ENCODE measurements around the gene TMEM52.

The TMEM52 gene

DNA sequence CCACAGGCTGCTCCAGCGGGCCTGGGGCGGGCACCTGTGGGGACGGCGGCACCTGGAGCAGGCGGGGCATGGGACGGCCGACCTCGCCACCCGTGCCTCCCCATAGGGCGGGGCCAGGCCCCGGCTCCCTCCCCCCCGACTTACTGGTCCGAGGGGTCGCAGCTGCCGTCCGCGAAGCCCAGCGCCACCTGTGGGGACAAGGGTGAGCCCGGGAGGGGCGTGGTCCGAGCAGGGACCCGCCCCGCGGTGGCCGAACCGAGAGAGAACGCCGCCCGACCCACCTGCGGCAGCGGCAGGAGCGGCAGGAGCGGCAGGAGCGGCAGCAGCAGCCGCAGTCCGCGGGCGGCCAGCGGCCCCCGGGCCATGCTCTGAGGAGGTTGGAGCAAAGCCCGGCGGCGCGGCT lies at the start of gene TMEM52:
Gene TMEM52 (minus strand): TSS at position 379 of the 403 bp plus-strand sequence. CDS start 14 bp downstream, at position 365.
- DNase-seq (ENCODE audit: low spot score) = no peak

DNA sequence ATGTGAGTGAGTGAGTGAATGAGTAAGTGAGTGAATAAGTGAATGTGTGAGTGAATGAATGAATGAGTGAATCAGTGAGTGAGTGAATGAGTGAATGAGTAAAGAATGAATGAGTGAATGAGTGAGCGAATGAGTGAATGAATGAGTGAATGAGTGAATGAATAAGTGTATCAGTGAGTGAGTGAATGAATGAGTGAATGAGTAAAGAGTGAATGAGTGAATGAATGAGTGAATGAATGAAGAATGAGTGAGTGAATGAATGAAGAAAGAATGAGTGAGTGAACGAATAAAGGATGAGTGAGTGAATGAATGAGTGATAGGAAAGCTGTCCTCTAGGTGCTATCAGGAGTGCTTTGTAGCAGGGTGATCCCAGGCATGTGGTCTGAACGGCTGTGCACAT lies 48.8 kb upstream of the TMEM52 start:
- no peak for DNase-seq (ENCODE audit: low spot score)

DNA sequence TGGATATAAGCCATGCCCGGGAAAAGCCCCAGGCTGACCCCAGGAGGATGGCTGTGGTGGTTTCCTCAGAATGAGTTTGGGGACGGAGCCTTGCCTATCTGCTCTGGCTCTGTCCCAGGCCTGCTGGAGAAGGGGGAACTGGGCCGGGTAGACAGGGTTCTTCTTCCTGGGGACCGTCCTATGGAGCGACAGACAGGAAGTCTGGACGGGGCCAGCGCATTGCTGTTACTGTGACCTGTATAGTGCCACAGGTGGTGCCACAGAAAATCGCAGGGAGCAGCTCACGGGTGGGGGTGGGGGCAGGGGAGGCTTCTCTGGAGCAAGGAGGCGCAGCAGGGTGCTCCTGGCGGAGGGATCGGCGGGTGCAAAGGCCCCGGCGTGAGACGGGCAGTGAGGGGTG lies 48.1 kb upstream of the TMEM52 start:
- DNase-seq (ENCODE audit: low spot score) = no peak

DNA sequence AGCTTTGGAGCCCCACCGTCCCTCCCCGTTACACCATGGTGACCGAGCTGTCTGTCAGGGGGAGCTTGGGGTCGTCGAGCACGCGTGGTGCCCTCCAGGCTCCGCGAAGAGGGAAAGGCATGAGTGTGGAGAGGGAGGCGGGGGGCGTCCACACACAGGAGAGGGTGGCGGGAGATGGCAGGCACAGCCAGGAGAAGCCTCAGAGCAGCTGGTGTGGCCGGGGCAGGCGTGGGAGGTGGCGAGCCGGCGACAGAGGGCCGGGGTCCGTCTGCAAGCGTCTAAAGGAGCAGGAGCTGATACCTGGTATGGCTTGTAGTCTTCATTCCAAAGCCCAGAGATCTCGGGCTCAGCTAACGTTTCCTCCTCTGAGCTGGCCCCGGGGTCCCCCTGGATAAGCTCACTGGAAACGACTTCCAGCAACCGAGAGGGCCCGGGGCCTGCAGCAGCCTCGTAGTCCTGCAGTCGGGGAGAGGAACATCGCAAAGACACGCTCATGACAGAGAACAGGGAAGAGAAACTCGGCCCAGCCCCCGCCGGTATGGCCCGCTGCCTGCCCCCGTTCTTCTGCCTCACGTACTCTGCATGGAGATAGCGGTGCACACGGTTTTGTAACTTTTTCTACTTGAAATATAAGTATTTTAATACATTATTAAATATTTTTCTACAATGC lies 47.1 kb upstream of the TMEM52 start:
- DNase-seq (ENCODE audit: low spot score) = no peak

DNA sequence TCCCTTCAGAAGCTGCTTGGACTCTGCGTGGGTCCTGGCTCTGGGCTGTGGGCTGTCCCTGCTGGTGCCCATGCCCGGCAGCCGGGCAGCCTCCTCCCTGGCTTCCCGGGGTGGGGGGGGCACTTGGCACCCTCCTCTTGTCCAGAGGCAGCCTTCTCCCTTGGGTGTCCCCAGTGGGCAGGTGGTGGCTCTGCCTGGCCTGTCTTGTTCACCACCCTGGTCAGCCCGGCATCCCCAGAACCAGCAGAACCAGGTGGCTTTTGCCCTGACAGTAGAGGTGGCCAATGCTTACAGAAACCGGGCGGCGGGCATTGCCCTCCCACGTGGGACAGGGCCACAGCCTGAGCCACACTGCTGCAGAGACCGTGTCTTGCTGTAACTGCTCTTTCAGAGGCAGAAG lies 46.5 kb upstream of the TMEM52 start:
- no peak for DNase-seq (ENCODE audit: low spot score)

DNA sequence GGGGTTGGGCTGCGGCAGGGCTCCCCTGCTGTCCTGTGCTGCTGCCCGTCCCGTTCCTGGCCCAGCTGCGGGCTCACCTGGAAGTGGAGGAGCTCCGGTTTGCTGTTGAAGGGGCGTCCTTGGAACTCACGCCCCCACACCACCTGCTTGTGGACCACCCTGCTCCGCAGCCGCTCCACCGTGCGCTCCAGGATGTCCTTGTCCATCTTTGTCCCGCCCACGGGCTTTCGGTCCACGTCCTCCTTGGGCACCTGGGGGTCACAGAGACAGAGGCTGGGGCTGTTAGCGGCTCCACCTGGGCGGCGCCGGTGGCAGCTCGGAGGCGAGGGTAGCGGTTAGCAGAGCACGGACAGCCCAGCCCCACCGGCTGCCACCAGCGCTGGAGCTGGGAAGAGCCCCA lies 45.7 kb upstream of the TMEM52 start:
- no peak for DNase-seq (ENCODE audit: low spot score)

DNA sequence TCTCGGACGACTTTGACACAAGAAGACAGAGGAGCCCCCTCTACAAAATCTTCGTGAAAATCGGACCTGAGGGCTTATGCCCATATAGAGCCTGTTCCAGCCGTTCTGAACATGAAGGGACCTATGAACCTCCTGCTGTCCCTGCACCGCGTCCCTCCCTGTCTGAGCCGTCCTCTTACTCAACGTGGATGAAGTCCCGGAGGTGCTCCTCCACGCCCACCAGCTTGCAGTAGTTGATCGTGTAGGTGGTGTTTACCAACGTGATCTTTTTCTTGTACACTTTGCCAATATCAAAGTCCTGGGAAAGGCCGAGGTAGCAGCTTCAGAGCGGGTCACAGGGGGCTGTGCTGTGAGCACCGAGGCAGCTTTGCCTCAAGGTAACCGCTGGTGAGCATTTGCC lies 44.5 kb upstream of the TMEM52 start:
- no peak for DNase-seq (ENCODE audit: low spot score)

DNA sequence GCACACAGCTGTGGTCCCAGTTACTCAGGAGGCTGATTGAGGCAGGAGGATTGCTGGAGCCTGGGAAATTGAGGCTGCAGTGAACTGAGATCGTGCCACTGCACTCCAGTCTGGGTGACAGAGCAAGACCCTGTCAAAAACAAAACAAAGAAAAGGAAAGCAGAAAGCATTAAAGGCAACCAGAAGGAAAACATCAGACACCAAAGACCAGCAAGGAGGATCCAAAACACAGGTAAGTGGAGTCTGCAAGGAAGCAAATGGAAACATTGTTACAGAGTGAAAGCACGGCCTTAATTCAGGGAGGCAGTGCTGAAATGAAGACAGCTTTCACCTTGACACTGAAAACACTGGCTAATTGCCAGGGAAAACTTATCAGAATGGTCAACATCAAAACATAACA lies 43.7 kb upstream of the TMEM52 start:
- DNase-seq (ENCODE audit: low spot score) = no peak

DNA sequence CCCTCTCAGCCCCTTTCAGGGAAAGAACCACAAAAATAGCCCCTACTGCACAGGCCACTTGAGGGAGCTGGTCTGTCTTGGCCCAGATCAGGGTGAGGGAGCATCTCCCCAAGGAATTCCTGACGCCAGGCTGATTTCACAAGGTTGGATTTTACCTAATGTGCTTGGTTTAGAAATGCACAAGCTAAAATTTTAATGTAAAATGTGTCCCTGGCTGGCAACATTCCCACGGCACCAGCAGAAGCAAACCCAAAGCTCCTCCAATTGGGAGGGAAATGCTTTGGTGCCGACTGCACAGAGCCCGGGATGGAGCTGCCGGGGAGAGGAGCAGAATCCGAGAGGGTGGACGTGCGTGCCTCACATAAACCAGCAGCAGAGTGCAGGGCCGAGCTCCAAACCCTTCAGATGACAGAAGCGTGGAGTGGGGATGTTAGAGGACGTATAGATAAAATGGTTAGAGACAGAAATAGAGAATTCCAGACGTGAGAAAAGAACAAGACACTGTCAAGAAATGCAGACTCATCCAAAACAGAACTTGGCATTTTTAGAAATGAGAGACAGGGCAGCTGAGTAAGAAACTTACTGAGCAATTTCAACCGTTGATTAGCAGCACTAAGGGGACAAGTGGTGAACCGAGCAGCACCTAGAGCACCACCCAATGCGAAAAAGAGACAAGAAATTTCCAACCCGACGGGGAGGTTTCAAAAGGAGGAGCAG lies 41.6 kb upstream of the TMEM52 start:
- DNase-seq (ENCODE audit: low spot score) = no peak

DNA sequence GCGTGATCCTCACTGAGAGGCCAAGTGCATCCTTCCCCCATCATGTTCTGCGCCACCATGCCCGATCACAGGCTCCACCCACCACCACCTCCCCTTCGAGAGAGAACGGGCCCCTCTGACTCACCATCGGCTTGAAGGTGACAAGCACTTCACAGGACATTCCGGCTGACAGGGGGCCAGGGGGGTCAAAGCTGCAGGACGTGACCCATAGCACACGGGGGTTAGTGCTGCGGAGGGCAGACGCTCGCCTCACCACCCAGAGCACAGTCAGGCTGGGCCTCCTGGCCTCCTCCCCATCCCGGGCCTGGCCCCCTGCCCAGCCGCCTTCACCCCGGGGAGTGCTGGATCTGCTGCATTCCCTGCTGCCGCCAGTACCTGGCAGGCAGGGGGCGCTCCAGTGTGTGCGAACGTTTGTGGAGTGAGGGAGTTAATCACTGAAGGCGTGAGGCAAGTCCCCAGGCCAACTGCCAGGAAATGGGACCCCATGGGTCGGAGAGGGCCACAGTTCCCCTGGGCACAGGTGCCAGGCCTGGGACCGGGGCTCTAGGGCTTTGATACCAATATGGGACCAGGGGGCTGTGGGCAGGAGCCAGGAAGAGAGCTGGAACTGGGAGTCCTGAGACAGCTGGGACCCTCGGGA lies 40.9 kb upstream of the TMEM52 start:
- no peak for DNase-seq (ENCODE audit: low spot score)

DNA sequence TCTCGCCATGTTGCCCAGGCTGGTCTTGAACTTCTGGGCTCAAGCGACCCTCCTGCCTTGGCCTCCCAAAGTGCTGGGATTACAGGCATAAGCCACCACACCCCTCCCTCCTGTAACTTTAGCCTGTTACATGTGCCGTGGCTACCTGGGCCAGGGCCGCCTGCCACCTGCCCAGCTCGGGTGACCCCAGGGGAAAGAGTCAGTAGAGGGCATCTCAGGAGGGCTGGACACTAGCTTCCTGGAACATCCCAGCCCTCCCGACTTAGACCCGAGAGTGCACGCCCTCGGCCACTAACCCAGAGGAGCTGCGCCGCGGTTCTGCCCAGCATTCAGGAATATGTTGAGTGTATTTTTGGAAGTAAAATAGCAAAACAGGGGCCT lies 40.4 kb upstream of the TMEM52 start:
- DNase-seq (ENCODE audit: low spot score) = no peak

DNA sequence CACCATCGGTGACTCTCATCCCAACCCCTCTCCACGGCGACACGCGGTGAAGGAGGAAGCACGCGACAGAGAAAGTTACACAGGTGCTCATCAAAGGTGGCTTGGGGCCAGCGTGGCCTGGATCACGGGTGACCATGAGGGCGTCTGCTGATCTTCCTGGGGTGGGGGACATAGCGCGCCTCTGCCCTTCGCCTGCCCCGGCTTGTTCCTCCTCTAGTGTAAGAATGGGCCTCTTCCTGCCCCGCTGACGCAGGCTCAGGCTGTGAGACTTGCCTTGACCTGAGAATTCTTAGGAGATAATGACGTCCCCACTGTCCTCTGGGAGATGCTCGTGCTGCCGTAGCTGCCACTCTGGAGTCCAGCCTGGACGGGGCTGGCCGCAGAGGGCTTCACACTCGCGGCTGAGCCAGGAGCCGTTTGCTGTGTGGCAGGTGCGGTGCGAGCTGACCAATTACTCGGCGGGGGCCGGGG lies 39.0 kb upstream of the TMEM52 start:
- no peak for DNase-seq (ENCODE audit: low spot score)

DNA sequence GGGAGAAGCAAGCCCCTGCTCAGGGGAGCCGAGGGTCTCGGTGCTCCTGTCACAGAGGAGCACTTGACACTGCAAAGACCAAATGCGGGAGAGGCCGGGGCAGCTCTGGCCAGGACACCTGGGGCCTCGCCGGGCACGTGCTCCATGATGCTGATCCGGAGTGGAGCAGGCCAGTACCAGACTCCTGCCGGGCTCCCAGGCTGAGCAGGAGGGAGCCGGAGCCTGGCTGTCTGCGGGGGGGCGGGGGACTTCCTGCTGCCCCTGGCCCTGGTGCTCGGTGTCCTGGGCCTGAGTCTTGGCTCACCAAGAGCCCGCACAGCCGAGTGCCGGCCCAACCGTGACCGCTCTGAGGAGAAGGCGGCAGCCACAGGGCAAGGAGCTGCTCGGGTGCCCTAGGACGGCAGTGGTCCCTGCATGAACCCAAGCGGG lies 38.5 kb upstream of the TMEM52 start:
- DNase-seq (ENCODE audit: low spot score) = no peak

DNA sequence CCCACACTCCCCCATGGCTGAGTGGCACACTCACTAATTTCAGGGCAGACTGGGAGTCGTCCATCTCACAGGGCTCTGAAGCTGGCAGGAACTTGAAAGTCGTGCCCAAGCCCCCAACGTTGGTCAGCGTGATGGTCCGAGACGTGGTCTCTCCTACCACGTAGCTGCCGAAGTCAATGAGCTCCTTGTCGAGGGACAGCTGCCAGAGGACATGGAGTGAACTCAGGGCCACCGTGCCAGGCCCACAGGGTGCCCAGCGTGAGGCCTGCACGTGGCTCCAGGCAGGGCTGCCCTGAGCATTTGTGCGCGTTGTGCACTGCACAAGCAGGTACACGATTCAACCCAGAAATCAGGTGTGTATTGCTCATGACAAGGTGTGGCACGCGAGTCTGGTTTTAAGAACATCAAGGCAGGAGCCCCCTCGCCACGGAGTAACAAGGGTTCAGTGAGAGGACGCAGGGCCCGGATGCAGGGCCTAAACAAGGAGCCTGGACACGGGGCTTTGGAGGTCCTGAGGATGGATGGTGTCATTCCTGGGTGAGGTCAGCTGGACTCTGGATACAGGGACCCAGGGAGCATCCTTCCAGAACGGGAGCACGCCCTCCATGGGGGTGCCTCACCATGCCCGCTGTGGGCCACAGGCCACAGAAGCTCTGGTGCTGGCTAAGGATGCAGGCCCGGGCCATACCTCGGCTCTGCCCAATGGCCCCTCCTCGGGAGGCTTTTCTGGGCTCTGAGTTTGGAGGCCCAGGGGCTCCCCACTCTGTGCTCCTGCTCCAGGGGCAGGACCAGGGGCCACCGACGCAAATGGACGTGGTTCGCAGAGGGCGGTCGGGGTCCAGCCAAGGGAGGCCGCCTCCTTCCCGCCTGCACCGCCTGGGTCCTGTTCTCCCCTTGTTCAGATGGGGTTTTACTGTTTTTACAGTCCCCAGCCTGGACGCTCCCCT lies 37.8 kb upstream of the TMEM52 start:
- DNase-seq (ENCODE audit: low spot score) = no peak

DNA sequence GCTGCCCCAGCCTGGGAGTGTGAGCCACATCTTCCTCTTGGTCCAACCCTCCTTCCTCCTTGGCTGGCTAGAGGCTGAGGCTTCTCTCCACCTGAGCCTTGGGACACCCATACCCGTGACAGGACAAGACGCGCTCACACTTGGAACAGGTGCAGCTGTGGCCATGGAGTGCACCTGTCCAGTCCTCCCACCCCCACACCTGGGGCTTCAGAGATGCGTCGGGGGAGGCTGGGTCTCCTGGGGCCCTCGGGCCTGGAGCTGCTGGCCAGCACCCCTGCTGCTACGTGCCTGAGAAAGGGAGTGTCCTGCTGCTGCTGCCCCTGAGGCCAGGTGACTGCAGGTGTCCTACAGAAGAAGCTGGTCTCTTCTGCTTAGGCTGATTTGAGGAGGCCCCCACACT lies 37.0 kb upstream of the TMEM52 start:
- no peak for DNase-seq (ENCODE audit: low spot score)

DNA sequence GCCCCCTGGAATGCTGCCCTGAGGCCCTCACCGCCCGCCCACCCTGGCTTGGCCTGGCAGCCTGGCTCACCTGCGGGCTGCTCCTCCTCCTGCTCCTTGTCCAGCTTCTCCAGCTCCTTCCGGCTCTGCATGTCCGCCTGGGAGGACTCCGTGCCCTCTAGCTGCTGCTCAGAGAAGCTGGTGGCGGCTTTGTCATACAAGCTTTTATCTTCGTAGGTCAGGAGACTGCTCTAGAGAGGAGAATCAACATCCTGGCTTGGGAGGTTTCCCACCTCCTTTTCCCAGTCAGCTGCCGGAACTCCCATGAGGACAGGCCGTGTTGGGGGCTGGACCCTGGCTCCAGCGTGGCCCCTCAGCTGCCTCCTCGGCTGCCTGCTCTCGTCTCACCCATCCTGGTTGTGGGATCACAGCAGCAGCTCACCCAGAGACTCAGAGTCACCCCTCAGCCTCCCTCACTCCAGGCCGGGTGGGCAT lies 36.6 kb upstream of the TMEM52 start:
- DNase-seq (ENCODE audit: low spot score) = no peak

DNA sequence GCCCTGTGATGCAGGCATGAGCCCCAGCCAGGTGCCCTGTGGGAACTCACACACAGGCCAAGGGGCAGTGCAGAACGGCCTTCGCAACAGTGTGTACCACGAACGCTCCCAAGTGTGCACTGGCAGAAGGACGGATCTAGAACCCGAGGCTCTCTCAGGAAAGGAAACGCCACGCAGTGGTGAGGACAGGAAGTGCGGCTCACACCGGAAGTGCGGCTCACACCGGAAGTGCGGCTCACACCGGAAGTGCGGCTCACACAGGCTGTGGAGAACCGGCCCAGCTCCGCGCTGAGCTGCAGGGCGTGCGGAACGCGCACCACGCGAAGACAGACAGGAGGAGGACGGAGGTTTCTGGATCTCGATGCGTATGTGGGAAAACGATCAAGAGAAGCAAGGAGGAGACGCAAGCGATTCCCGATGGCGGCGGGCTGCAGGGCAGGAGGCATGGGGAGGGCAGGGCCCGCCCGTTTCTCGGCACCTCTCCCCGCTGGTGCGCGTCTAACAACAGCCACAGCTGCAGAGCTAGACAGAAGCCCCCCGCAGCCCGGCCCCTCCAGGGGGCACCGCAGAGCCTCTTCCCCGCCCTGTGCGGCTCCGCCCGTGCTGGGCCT lies 35.9 kb upstream of the TMEM52 start:
- DNase-seq (ENCODE audit: low spot score) = no peak

DNA sequence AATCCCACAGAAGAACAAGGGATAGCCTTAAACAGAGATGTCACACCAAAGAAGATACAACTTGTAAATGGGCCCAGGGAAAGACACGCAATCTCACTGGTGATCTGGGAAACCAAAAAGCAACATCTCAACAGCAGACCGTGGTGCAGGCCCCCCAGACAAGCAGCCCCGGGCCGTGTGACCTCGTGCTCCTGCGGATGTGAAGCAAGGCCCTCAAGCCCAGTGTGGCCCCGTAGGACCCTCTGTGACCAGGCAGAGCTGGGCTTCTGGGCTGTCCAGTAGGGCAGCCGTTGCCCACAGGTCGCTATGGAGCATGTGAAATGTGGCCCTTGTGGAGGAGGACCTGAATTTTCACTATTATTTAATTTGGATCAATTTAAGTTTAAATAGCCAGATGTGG lies 34.9 kb upstream of the TMEM52 start:
- no peak for DNase-seq (ENCODE audit: low spot score)

DNA sequence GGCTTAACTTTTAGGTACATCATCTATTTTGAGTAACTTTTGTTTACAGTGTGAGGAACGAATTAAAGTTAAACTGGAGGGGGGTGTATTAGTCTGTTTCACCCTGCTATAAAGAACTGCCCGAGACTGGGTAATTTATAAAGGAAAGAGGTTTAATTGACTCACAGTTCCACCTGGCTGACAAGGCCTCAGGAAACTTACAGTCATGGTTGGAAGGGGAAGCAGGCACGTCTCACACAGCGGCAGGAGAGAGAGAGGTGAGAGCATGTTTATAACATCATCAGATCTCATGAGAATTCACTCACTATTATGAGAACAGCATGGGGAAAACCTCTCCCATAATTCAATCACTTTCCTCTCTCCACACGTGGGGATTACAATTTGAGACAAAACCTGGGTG lies 31.9 kb upstream of the TMEM52 start:
- no peak for DNase-seq (ENCODE audit: low spot score)

DNA sequence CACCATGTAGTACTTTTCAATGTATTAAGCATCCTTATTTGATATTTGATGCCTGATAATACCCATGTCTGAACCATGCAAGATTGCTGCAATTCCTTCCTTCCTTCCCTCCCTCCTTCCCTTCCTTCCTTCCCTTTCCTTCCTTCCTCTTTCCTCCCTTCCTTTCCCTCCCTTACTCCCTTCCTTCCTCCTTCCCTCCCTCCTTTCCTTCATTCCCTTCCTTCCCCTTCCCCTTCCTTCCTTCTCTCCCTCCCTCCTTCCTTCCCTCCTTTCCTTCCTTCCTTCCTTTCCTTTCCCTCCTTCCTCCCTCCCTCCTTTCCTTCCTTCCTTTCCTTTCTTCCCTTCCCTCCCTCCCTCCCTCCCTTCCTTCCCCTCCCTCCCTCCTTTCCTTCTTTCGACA lies 29.7 kb upstream of the TMEM52 start:
- DNase-seq (ENCODE audit: low spot score) = no peak

DNA sequence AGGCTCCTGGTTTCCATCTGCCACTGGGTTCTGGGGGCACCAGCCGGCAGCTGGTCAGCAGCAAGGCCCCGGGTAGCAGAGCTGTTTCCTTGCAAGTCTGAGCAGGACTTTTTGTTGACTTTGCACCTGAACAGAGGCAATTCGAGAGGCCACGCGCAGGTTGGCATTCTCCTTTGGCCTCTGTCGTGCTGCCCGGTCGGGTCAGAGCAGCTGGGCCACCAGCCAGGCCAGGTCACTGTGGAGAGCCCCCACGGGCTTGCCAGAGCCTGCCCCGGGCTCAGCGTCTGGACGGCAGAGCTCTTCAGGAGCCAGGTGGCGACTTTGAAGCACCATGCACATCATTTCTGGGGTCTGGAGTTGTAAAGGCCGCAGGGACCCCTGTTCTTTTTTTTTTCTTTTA lies 28.4 kb upstream of the TMEM52 start:
- DNase-seq (ENCODE audit: low spot score) = no peak

DNA sequence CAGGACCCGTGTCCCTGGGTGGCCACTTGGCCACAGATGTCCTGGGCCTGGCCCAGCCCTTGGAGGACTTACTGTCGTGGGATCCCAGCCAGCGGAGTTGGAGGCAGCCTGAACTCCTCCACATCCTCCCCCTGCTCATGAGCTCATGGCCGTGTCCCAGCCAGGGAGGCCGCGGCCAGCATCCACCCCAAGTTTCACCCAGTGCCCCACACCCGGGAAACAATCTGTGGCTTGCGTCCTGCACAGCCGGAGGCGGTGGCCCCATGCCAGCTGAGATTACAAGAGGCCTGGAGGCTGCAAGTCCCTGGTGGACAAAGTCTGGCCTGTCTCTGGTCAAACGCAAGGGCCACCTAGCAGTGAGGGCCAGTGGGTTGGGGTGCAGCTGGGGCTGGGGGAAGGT lies 27.5 kb upstream of the TMEM52 start:
- no peak for DNase-seq (ENCODE audit: low spot score)
